Measurements from ENCODE around the gene ZNF587B.

- TF ChIP-seq ZNF274 (IDR thresholded peaks at IDR 0.05; ENCODE audit: low read depth, low read length) (no peak), RAD21 (IDR thresholded peaks at IDR 0.05; ENCODE audit: low read depth) (no peak), CTCF (IDR thresholded peaks at IDR 0.05 in 2 of 3, conservative IDR thresholded peaks at IDR 0.05 in 1 of 3; ENCODE audit: borderline replicate concordance in 1 of 3, insufficient read depth in 1 of 3, low read depth in 2 of 3, low read length in 2 of 3) (no peak)
These were observed 4.6 kb upstream of the ZNF587B start for GRCh38 chr19:57825511-57825910.
